H9 (cell line): ENCODE results near the gene ZBTB17. TPM values are rescaled to one million over a fixed set of nuclear protein-coding genes. Genes with fewer than 3 reads are reported as not detected.

Experiments
- DNase-seq: peaks from one replicate; pipeline ENCODE4 v3.0.0-alpha.2; 2017
- H2AFZ ChIP-seq: one replicate; pipeline ENCODE4 v1.6.1; 2013; ENCODE audit warnings: mild to moderate bottlenecking, low read length, control low read depth, moderate library complexity
- H2AK5ac ChIP-seq: 2 replicates; pipeline ENCODE4 v1.6.1; 2013; ENCODE audit warnings: low read length, control low read depth, mixed read lengths; ENCODE audit not compliant: insufficient read length
- H2BK120ac ChIP-seq: one replicate; pipeline ENCODE4 v1.6.1; 2013; ENCODE audit warnings: low read depth, mild to moderate bottlenecking, low read length, control low read depth, inconsistent platforms; ENCODE audit not compliant: poor library complexity, severe bottlenecking
- H2BK12ac ChIP-seq: 2 replicates; pipeline ENCODE4 v1.6.1; 2013; ENCODE audit warnings: low read length, control low read depth, mixed read lengths, low read depth; ENCODE audit not compliant: insufficient read length
- H2BK15ac ChIP-seq: 2 replicates; pipeline ENCODE4 v1.6.1; 2013; ENCODE audit warnings: low read depth, low read length, control low read depth
- H2BK20ac ChIP-seq: one replicate; pipeline ENCODE4 v1.6.1; 2013; ENCODE audit warnings: low read depth, mild to moderate bottlenecking, low read length, control low read depth, inconsistent platforms; ENCODE audit not compliant: poor library complexity, severe bottlenecking
- H2BK5ac ChIP-seq: 2 replicates; pipeline ENCODE4 v1.6.1; 2013; ENCODE audit warnings: low read length, control low read depth, mixed read lengths; ENCODE audit not compliant: insufficient read length
- H3K14ac ChIP-seq: 2 replicates; pipeline ENCODE4 v1.6.1; 2013; ENCODE audit warnings: low read length, control low read depth; ENCODE audit not compliant: insufficient read depth
- H3K18ac ChIP-seq: 2 replicates; pipeline ENCODE4 v1.6.1; 2013; ENCODE audit warnings: low read depth, mild to moderate bottlenecking, mixed read lengths, low read length, control low read depth; ENCODE audit not compliant: insufficient read length
- H3K23ac ChIP-seq: 2 replicates; pipeline ENCODE4 v1.6.1; 2013; ENCODE audit warnings: low read length, control low read depth, mixed read lengths, low read depth; ENCODE audit not compliant: insufficient read length
- H3K23me2 ChIP-seq: 2 replicates; pipeline ENCODE4 v1.6.1; 2013; ENCODE audit warnings: low read depth, mild to moderate bottlenecking, mixed read lengths, low read length, control low read depth; ENCODE audit not compliant: insufficient read length, poor library complexity, severe bottlenecking
- H3K27ac ChIP-seq: 2 replicates; pipeline ENCODE4 v1.5.1; 2013; ENCODE audit warnings: low read length, control low read depth, mixed read lengths, low read depth; ENCODE audit not compliant: insufficient read length
- H3K27me3 ChIP-seq: 2 replicates; pipeline ENCODE4 v1.6.1; 2013; ENCODE audit warnings: low read length, control low read depth, inconsistent platforms; ENCODE audit not compliant: insufficient read depth
- H3K4ac ChIP-seq: 2 replicates; pipeline ENCODE4 v1.6.1; 2013; ENCODE audit warnings: low read depth, mild to moderate bottlenecking, control low read depth, inconsistent platforms, low read length, moderate library complexity
- H3K4me1 ChIP-seq: 2 replicates; pipeline ENCODE4 v1.6.1; 2013; ENCODE audit warnings: low read length, control low read depth, inconsistent platforms; ENCODE audit not compliant: insufficient read depth
- H3K4me2 ChIP-seq: 2 replicates; pipeline ENCODE4 v1.6.1; 2013; ENCODE audit warnings: low read length, control low read depth, mixed read lengths; ENCODE audit not compliant: insufficient read length, insufficient read depth
- H3K56ac ChIP-seq: 2 replicates; pipeline ENCODE4 v1.6.1; 2013; ENCODE audit warnings: low read depth, mild to moderate bottlenecking, mixed read lengths, low read length, control low read depth; ENCODE audit not compliant: insufficient read length
- H3K79me1 ChIP-seq: 2 replicates; pipeline ENCODE4 v1.6.1; 2013; ENCODE audit warnings: low read depth, mild to moderate bottlenecking, moderate library complexity, low read length, control low read depth, inconsistent platforms; ENCODE audit not compliant: insufficient read depth, poor library complexity, severe bottlenecking
- H3K79me2 ChIP-seq: 2 replicates; pipeline ENCODE4 v1.6.1; 2013; ENCODE audit warnings: low read length, control low read depth, inconsistent platforms; ENCODE audit not compliant: insufficient read depth
- H3K9ac ChIP-seq: 2 replicates; pipeline ENCODE4 v1.6.1; 2013; ENCODE audit warnings: low read length, control low read depth, mixed read lengths; ENCODE audit not compliant: insufficient read length; ENCODE audit errors: extremely low read depth
- H3K9me3 ChIP-seq: one replicate; pipeline ENCODE4 v1.6.1; 2013; ENCODE audit warnings: low read depth, low read length, inconsistent platforms; ENCODE audit not compliant: control insufficient read depth
- H3T11ph ChIP-seq: one replicate; pipeline ENCODE4 v1.6.1; 2013; ENCODE audit warnings: mild to moderate bottlenecking, low read length, control low read depth, inconsistent platforms
- H4K20me1 ChIP-seq: one replicate; pipeline ENCODE4 v1.6.1; 2013; ENCODE audit not compliant: control insufficient read depth, insufficient read length, insufficient read depth
- H4K5ac ChIP-seq: 2 replicates; pipeline ENCODE4 v1.6.1; 2013; ENCODE audit warnings: low read depth, mild to moderate bottlenecking, mixed read lengths, low read length, control low read depth; ENCODE audit not compliant: insufficient read length
- H4K8ac ChIP-seq: replicated peaks from 2 replicates; pipeline ENCODE4 v1.6.1; 2013; ENCODE audit warnings: low read length, control low read depth, mixed read lengths, low read depth; ENCODE audit not compliant: insufficient read length
- H4K91ac ChIP-seq: 2 replicates; pipeline ENCODE4 v1.6.1; 2013; ENCODE audit warnings: low read depth, mild to moderate bottlenecking, moderate library complexity, mixed read lengths, low read length, control low read depth; ENCODE audit not compliant: insufficient read length
- H3K27ac Mint-ChIP-seq, 3 experiments: 2 replicates in 2 of 3; 3 replicates in 1 of 3; pipeline ENCODE4 v1.8.0; 2020 to 2021; ENCODE audit warnings: mixed read lengths in 3 of 3, mild to moderate bottlenecking in 1 of 3, moderate library complexity in 1 of 3
- H3K27me3 Mint-ChIP-seq: 2 replicates; pipeline ENCODE4 v1.8.0; 2021; ENCODE audit warnings: low read depth, mild to moderate bottlenecking, moderate library complexity, mixed read lengths
- H3K36me3 Mint-ChIP-seq, 3 experiments: 2 replicates in 2 of 3; 3 replicates in 1 of 3; pipeline ENCODE4 v1.8.0; 2020 to 2021; ENCODE audit warnings: low read depth in 3 of 3, mixed read lengths in 3 of 3; ENCODE audit not compliant: insufficient read depth in 1 of 3
- H3K4me1 Mint-ChIP-seq, 2 experiments: 2 replicates each; pipeline ENCODE4 v1.8.0; 2020; ENCODE audit warnings: mixed read lengths in 2 of 2
- H3K4me3 Mint-ChIP-seq, 2 experiments: 2 replicates in 1 of 2; 3 replicates in 1 of 2; pipeline ENCODE4 v1.8.0; 2020 to 2021; ENCODE audit warnings: mild to moderate bottlenecking in 2 of 2, mixed read lengths in 2 of 2, moderate library complexity in 1 of 2
- H3K9me3 Mint-ChIP-seq, 2 experiments: 2 replicates in 1 of 2; 3 replicates in 1 of 2; pipeline ENCODE4 v1.8.0; 2020; ENCODE audit warnings: mild to moderate bottlenecking in 2 of 2, mixed read lengths in 2 of 2, moderate library complexity in 1 of 2
- CTCF ChIP-seq: fragments of 200-600 bp; sonication (generic); conservative IDR thresholded peaks from 3 replicates; pipeline ENCODE4 v1.8.0; 2021; ENCODE audit warnings: antibody characterized with exemption, mild to moderate bottlenecking
- WGBS: extraction: QIAGEN DNeasy Blood & Tissue Kit; methylation state at CpG from one replicate; pipeline ENCODE4 v1.1.7; 2013; ENCODE audit warnings: missing lambda C conversion rate, low lambda C conversion rate, mixed read lengths; ENCODE audit not compliant: insufficient read length; ENCODE audit errors: extremely low coverage; 5-methylcytosine and 5-hydroxymethylcytosine counted together
- total RNA-seq: library from RNA; stranded (reverse); gene quantifications from 2 replicates; pipeline ENCODE4 v1.2.1, GENCODE V29; 2021

Gene ZBTB17
- total RNA-seq, 1 experiment from 2014 or later: 16.5 TPM

GRCh38 chr1:15946571-15947381 is 29.1 kb downstream of the ZBTB17 start:
- H2BK12ac ChIP-seq: no peak overlapping the region
- H3K4me1 ChIP-seq: 0 out of 2 replicates have a peak, but pooled peaks cover 2% of the 10 kb centered on the region
- H3K23me2 ChIP-seq: no peaks in the 10 kb centered on the region
- H3K27ac ChIP-seq: no peak overlapping the region
- no peak overlapping the region for H4K8ac ChIP-seq
- H3K9ac ChIP-seq: no peak overlapping the region
- H3K27me3 ChIP-seq: no peaks in the 10 kb centered on the region
- H3T11ph ChIP-seq: no peak overlapping the region
- H3K23ac ChIP-seq: no peak overlapping the region
- Mint-ChIP-seq H3K27ac (peak overlapping the region in 1 of 3 experiments; percentile 53; a peak in 1 of 7 replicates), H3K9me3 (no peaks in the 10 kb centered on the region), H3K27me3 (no peaks in the 10 kb centered on the region), H3K4me1 (peaks cover 36% of the 10 kb centered on the region in 2 experiments), H3K36me3 (peaks cover 9 to 43% (median 28%) of the 10 kb centered on the region in 3 experiments), H3K4me3 (no peak overlapping the region)
- no peak overlapping the region for H3K18ac ChIP-seq
- H4K20me1 ChIP-seq: peaks cover 4% of the 10 kb centered on the region
- no peaks in the 10 kb centered on the region for H3K9me3 ChIP-seq
- no peaks in the 10 kb centered on the region for H3K79me2 ChIP-seq
- H3K56ac ChIP-seq: no peak overlapping the region
- H2AK5ac ChIP-seq: no peak overlapping the region
- H2BK5ac ChIP-seq: no peak overlapping the region
- H3K79me1 ChIP-seq: no peaks in the 10 kb centered on the region
- no peak for DNase-seq
- no peak overlapping the region for H2BK15ac ChIP-seq
- no peak overlapping the region for H3K14ac ChIP-seq
- H3K4me2 ChIP-seq: no peak overlapping the region
- H2BK120ac ChIP-seq: no peak overlapping the region
- H3K4ac ChIP-seq: no peak overlapping the region
- H2BK20ac ChIP-seq: no peak overlapping the region
- H4K5ac ChIP-seq: no peak overlapping the region
- no peak overlapping the region for H4K91ac ChIP-seq
- H2AFZ ChIP-seq: no peak overlapping the region
- WGBS: no CpG with 5 or more reads among the region's 18 CpGs
- no peak for TF ChIP-seq CTCF
